Skin epidermis (tissue), 12 donors: Measurements from ENCODE around the gene ZC3H14.

Experiments
- H3K27ac ChIP-seq, 21 experiments: fragments of 200-600 bp; sonication (generic) in 11 of 21; one replicate each; pipeline ENCODE4 v1.5.0; 2020; ENCODE audit warnings: mild to moderate bottlenecking in 3 of 21, inconsistent platforms in 2 of 21, moderate library complexity in 2 of 21
- H3K4me3 ChIP-seq, 7 experiments: fragments of 200-600 bp; sonication (generic) in 2 of 7; one replicate each; pipeline ENCODE4 v1.5.0; 2020; ENCODE audit warnings: inconsistent platforms in 2 of 7, mild to moderate bottlenecking in 2 of 7, moderate library complexity in 1 of 7

Gene ZC3H14

DNA sequence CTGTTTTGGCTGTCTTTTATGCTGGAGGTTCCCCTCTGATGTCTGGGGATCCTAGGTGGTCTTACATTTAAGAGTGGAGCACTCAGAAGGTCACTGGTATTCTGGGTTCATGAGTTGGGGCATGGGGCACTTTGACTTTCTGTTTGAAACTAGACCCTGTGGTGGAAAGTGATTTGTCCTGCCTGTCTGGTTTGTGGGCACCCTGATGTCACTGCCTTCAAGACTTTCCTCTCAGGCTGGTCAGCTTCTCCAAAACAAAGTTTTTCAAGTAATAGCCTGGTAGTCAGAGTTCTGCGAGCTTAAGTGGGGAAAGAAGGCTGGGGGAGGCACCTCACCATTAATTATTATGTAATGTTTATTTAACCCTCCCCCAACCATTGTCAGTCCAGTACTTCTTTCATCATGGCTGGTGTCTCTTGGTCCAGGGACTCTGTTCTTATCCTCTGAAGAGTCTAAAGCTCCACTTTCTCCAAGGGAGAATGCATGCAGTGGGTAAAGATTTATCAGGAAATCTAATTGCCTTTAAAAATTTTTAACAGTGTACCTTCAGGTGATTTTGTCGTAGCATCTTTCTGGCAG lies 35.3 kb downstream of the ZC3H14 start:
- H3K27ac ChIP-seq = no peak overlapping the region
- H3K4me3 ChIP-seq = no peak overlapping the region

DNA sequence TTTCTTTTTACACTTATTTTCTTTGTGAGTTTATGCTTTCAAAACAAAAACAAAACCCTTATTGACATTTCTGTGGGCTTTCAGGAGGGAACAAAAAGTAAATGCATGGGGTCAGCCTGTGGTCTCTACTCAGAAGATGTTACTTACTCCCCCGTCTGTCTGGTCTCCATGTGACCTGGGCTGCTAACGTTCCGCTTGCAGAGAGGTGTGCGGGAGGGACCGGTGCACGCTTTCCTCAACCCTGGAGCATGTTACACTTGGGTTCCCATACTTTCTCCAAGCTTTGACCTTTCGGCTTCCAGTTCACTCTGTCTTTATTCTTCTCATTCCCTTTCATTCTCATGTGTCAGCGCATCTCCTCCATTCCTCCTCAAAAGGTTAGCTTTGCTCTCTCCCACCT lies 36.5 kb downstream of the ZC3H14 start:
- H3K4me3 ChIP-seq = no peak overlapping the region
- H3K27ac ChIP-seq = no peak overlapping the region

DNA sequence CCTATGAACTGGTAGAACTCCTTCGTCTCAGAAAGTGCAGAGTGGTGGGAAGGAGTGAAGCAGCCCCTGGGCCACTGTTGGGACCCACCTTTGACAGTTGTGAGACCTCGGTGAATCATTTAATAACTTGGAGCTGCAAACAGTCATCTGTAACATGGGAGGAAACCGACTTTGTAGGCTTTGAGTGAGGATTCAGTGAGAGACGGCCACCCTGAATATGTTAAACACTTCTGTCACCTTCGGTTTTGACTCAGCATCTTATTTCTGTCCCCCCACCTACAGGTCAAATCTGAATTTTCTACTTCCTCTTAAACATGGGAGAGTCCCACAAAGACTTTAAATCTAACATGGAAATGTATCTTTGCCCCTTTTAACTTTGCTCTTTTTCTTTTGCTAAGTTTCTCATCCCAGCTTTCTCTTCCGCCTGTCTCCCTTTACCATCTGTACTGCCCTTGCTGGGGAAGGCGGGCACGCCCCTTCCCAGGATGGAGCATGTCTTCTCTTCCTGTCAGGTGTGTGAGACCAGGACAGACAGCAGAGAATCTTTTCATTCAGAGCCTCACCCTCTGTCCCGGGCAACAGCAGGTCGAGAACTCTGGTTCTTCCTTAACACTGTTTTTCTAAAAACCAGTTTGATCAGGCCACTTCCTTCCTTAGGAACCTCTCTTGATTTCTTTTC lies 37.1 kb downstream of the ZC3H14 start:
- H3K4me3 ChIP-seq = no peak overlapping the region
- no peak overlapping the region for H3K27ac ChIP-seq

DNA sequence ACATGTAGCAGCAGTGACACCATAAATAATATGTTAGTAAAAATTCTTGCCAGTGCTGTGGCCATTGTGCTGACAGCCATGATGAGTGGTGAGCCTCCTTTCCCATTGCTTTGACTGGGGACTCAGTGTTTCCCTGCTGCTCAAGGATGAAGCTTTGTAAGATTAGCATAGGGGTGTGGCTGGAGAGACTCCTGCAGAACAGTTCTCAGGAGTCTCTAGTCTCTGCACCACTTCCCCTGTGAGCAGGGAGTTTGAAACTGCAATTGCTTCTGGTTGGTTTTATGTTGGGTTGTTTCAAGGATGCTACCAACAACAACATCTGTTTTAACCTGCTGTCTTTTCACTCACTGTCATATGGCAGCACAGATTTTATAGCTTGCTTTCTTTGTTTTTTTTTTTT lies 41.4 kb downstream of the ZC3H14 start:
- H3K27ac ChIP-seq = no peak overlapping the region
- H3K4me3 ChIP-seq = no peak overlapping the region

DNA sequence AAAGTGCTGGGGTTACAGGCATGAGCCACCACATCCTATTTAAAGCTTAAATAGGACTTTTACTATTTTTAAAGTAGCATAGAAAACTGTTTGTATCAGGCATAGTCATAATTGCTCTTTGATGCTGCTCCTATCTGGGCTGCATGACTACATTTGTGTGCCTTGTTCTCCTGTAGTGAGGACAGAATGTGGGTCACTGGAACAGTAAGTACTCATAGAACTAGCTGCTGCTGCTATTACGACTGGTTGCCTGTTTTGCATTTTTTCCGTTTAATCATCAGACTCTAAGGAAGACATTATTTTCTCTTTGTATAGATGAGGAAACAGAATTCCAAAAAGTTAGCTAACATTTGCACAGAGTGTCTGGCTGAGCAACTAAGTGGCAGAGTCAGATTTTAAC lies 42.8 kb downstream of the ZC3H14 start:
- no peak overlapping the region for H3K4me3 ChIP-seq
- H3K27ac ChIP-seq = no peak overlapping the region

DNA sequence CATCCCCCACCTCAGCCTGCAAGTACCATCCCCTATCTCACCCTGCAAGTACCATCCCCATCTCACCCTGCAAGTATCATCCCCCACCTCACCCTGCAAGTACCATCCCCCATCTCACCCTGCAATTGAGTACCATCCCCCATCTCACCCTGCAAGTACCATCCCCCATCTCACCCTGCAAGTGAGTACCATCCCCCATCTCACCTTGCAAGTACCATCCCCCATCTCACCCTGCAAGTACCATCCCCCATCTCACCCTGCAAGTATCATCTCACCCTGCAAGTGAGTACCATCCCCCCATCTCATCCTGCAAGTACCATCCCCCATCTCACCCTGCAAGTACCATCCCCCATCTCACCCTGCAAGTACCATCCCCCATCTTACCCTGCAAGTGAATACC lies 45.0 kb downstream of the ZC3H14 start:
- H3K4me3 ChIP-seq = no peak overlapping the region
- H3K27ac ChIP-seq = no peak overlapping the region

DNA sequence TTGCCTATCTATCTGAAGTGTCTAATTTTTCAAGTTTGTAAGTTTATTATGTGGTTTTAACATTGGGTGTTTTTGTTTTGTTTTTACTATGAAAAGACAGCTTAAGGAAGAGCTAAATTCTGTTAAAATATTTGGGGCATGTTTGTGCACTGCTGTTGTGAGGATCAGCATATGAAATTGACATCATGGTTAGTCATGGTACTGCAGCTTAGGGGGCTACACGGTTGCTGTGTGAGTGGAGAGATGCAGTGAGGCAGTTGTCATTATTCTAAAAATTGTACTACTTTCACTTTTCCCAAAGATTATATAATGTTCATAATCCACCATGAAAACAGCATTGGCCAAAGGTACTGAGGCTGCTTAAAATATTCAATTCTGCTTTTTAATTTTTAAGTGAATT lies 49.0 kb downstream of the ZC3H14 start:
- H3K4me3 ChIP-seq = no peak overlapping the region
- no peak overlapping the region for H3K27ac ChIP-seq

DNA sequence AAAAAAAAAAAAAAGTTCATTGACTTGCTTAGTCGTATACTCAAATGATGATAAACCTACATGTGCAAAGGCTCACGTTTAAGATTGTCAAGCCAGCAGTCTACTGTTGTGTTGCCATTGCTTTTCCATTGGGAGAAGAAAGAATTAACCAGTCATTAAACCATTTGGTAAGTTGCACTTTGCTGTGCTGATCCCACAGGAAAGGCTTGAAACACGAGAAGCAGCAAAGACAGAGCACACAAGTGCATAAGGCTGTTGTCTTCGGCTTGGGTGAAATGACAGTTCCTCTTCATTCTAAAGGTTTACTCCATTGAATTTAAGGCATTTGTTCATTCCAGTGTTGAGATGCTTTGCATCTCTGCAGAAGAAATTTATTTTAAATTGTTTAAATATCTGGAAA lies 50.1 kb downstream of the ZC3H14 start:
- Histone ChIP-seq H3K27ac (no peak overlapping the region), H3K4me3 (no peak overlapping the region)

DNA sequence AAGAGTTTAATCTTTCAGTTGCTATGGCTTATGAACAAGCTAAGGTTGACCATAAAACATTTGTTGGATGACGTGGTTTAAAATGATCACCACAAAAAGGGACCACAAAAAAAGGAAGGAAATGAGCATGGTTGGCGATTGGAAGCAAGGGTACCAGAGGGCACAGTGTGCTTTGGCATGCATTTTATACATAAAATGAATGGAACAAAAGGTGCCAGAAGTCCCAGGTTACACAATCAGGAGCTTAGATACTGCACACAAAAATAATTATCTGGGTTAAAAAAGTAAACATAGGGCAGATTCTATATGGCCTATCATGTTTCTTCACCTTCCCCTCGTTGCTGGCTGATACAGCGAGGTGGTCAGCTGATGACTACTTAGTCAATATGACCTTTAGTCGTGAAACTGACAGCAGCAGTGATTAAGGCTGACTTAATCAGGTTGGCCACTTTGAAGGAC lies 50.7 kb downstream of the ZC3H14 start:
- no peak overlapping the region for H3K4me3 ChIP-seq
- H3K27ac ChIP-seq = no peak overlapping the region

DNA sequence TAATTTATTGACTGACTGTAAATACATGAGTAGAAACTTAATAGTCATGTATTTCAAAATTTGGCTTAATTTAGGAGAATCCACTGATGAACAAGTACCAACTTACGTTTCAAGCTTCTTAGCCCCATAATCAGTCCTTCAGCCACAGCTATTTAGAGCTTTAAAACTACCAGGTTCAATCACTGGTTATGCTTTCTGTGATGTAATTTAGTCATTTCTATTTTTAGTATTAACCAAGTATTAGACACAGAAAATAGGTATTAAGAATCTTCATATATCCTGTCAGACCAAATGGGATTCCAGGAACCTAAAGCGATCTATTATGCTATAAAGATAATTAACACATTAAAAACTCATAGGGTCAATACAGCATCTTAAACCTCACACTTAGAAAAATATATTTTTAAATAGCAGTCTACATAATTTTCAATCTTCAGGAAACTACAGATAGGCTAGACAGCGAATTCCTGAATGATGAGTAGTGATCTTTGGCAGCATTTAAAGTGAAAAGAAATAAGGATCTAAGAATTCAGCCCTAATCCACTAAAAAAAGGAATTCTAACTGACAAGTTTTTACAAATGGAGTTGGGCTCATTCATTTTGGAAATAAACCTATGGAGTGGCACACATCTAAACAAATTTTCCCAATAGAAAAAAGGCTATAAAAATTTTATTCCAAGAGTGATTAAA lies 51.5 kb downstream of the ZC3H14 start:
- no peak overlapping the region for H3K27ac ChIP-seq

DNA sequence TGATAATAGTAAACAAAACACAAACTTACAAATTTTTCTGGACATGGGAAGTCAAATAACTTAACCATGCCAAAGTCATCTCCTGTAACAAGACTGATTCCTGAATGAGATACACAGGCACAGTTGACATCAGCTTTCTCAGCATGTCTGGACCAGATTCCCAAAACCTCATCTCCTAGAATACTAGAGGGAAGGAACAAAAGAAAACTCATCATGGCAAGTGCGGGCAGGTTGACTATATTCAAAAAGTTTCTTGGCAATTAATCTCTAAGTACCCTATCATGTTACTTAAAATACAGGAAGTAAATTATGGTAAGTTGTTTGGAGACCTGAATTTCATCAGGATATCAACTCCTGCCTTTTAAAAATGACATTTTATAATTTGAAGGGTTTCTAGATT lies 53.9 kb downstream of the ZC3H14 start:
- Histone ChIP-seq H3K27ac (no peak overlapping the region), H3K4me3 (no peak overlapping the region)

More for the DNA sequence above, 51.5 kb downstream of the ZC3H14 start:
- H3K4me3 ChIP-seq = no peak overlapping the region

DNA sequence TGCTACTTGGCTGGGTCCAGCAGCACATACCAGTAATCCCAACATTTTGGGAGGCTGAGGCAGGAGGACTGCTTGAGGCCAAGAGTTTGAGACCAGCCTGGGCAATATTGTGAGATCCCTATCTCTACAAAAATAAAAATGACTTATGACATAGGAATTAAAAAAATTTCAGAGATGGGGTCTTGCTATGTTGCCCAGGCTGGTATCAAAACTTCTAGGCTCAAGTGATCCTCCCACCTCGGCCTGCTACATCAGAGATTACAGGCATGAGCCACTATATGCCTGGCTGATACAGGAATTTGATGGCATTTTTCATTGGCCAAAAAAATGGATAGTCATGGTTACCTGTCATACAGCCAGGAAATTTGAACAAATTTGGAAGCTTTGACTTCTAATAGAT lies 54.6 kb downstream of the ZC3H14 start:
- Histone ChIP-seq H3K4me3 (no peak overlapping the region), H3K27ac (no peak overlapping the region)

DNA sequence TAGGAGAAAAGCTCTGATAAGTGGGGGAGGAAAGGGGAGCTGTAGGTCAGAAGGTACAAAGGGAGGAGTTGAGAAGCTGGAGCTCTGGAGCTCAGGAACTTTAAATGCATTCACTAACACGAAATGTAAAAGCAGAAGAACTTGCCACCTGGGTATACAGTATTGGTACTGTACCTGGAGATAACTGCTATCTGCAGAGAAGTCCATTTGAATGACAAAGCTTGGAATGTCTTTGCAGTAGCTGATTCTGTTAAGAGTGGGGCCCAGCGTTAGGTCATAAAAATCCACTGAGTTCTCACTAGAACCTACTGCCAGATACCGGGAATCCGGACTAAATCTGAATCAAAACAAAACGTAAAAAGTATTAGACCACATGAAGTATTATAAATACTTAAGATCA lies 55.6 kb downstream of the ZC3H14 start:
- Histone ChIP-seq H3K27ac (no peak overlapping the region), H3K4me3 (no peak overlapping the region)

DNA sequence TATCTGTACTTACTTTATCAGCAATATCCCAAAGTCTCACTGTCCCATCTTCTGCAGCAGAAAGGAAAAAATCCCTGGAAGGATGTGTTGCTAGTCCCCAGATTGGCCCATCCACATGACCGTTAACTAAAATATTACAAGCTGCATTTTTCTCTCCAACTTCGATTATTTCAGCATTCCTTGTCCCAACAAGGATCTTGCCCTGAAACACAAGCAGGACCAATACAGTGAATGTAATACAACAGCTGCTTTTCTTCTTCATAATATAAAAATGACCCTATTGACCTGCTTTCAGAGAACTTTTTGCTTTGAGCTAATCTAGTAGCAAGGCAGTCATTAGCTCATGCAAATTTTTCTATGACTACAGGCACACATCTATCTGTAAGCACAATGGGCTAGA lies 58.3 kb downstream of the ZC3H14 start:
- no peak overlapping the region for H3K27ac ChIP-seq

DNA sequence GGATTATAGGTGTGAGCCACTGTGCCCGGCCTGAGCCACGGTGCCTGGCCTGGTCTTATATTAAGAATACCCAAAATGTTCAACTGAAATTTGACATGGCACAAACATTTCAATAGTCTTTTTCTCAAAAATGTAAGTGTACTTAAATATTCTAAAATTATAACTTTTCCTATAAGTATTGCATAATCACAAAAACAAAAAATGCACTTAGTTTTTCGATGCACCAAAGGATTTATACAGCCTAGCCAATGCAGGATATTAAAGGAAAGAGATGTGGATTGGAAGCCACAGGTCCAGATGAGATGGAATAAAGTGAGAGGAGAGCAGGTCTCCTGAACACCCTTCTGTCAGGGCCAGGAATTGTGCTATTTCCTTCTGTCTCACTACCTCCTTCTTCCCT lies 62.8 kb downstream of the ZC3H14 start:
- Histone ChIP-seq H3K27ac (no peak overlapping the region), H3K4me3 (no peak overlapping the region)

More for the DNA sequence above, 58.3 kb downstream of the ZC3H14 start:
- H3K4me3 ChIP-seq = no peak overlapping the region

DNA sequence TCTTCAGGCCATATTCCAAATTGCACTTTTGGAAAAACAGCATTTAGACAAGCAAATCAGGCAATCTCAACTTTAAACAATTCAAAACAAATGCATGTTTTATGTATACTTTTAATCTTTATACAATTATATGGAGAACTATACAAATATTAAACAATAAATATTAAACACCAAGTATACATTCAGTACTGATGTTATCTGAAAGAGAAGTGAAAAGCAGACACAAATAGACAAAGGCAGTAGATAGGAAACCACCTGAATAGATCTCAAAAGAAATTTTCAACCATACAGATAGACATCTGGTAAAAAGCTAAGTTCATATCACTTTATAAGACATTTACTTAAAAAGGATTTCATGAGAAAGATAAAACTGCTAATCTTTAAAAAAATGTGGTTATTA lies 65.2 kb downstream of the ZC3H14 start:
- H3K27ac ChIP-seq = no peak overlapping the region
- H3K4me3 ChIP-seq = no peak overlapping the region

DNA sequence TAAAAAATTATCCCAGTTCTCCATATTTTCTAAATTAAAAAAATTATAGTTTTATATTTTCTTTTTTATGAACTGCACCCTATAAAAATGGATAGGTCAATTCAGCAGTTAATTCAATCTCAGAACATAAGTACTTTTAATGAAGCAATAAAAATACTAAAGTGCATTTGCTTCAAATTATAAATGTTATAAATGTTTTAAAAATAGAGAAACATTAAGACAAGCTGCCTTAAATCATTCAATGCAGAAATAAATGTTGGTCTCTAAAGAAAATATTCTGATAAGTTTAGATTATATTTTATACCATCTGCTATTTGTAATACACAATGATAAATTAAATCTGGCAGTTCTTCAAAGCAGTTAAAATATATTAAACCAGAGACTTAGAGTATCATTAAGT lies 65.6 kb downstream of the ZC3H14 start:
- Histone ChIP-seq H3K4me3 (no peak overlapping the region), H3K27ac (no peak overlapping the region)

DNA sequence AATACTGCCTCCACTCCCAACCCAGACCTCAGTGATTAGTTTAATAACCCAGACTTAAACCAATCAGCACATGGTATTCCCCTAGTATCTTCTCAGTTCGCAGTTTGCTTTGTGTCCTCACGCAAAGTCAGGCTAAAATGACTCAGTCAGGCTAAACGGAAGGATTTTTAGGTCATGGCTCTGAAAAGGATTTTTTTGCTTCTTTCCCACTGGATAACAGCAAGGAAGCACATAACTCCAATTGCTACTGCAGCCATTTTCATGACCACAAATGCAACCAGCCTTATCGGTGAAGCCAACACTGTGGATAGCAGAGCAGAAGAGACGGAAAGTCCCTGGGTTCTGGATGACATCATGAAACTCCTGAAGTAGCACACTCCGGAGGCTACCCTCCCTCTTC lies 67.7 kb downstream of the ZC3H14 start:
- Histone ChIP-seq H3K4me3 (no peak overlapping the region), H3K27ac (no peak overlapping the region)

DNA sequence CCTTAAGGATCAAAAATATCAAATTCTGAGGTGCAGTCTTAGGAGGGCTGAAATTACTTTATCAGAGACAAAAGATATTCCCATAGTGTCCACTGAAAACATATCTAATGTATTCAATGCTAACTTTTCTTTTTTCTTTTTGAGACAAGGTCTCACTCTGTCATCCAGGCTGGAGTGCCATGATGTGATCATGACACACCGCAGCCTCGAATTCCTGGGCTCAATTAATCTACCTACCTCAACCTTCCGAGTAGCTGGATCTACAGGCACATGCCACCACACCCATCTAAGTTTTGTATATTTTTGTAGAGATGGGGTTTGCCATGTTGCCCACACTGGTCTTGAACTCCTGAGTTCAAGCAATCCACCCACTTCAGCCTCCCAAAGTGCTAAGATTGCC lies 68.3 kb downstream of the ZC3H14 start:
- H3K27ac ChIP-seq = no peak overlapping the region
- no peak overlapping the region for H3K4me3 ChIP-seq

DNA sequence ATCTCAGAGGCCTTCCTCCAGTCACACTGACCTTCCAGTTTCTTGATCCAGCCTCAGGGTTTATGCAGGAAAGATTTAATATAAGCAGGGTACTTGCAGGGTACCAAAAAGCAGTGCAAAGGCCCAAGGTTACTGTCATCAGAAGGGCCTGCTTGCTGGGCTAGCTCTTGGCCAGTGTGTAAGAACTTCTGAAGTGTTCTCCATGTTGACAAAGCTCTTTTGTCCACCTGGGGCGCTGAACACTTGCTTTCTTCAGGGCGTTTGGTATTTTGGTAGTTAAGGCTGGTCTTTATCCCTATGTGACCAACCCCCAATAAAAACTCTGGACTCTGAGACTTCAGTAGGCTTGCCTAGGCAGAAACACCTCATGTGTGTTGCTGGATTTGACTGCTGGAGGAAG lies 69.7 kb downstream of the ZC3H14 start:
- Histone ChIP-seq H3K27ac (no peak overlapping the region), H3K4me3 (no peak overlapping the region)

DNA sequence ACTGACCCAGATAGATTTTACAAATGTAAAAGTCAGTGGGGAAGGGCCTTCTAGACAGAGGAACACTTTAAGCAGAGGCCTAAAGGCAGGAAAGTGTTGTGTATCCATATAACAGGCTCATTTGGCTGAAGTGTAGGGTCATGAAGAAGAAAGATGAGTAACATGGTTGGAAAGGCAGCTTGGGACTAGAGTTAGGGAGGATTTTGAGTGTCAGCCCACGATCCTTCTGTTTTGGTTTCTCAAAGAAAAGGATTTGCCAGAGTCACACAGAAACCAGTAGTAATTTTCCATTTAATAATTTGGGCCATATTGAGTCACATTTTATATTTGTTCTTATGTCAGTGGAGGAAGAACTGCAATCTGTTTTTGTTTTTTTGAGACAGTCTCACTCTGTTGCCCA lies 76.4 kb downstream of the ZC3H14 start:
- H3K27ac ChIP-seq = no peak overlapping the region
- no peak overlapping the region for H3K4me3 ChIP-seq
